GM21825 (cell line): ENCODE measurements around the gene CEMP1.
A peak's percentile ranks its signal among the peaks of the same experiment; 100 is the strongest.

Experiments used
- ATAC-seq: cut with Tn5 transposase; IDR thresholded peaks from one replicate; pipeline ENCODE4 v1.9.1; 2021; ENCODE audit warnings: mild to moderate bottlenecking, moderate library complexity; ENCODE audit not compliant: unreplicated experiment

CEMP1 gene

DNA sequence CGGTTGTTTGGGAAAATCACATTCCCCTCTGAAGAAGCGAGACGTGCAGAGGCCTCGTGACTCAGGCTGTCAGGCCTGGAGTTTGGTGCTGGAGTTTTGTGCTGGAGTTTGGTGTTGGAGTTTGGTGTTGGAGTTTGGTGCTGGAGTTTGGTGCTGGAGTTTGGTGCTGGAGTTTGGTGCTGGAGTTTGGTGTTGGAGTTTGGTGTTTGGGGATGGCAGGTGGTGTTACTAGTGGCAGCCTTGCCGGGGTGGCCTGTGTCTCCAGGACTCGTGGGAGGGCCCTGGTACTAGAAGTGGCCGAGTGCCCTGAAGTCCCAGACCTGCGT, 43.7 kb downstream of the CEMP1 start:
- ATAC-seq: no peak

DNA sequence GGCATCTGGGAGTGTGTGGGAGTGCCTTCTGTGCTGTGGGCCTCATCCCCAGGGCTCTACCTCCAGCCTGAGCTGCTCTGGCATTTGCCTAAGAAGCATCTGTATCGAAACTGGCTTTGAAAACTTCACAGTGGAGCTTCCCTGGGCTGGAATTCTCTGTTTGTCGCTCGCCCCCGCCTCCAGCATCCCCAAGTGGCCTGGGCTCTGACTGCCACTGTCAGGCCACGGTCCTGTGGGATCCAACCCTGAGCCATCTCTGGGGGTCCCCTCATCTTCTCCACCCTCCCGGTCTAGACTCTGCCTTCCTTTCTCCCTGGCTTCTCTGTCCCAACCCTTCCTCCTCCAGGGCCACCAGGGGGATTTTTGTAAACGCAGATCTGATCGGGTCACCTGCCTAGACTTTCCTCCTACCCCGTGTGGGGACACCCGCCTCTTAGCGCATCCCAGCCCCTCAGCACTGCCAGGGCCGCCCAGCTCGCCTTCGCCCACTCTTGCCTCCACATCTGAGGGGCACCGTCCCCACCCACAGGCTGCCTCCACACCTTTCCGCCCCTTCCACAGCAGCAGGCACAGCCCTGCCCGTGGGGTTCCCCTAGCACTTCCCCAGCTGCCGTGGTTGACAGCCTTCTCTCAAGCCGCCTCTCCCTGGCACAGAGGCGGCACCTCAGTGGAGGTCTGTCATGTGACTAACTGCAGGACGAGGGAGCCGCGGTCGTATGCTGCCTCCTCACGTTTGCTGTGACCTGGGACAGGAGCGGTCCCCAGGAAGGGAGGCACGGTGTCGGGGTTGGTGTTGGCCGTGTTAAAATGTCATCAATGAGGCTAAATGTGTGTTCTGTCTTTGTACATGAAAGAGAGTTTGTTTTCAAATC, 44.3 kb downstream of the CEMP1 start:
- peak; percentile 56 for ATAC-seq

DNA sequence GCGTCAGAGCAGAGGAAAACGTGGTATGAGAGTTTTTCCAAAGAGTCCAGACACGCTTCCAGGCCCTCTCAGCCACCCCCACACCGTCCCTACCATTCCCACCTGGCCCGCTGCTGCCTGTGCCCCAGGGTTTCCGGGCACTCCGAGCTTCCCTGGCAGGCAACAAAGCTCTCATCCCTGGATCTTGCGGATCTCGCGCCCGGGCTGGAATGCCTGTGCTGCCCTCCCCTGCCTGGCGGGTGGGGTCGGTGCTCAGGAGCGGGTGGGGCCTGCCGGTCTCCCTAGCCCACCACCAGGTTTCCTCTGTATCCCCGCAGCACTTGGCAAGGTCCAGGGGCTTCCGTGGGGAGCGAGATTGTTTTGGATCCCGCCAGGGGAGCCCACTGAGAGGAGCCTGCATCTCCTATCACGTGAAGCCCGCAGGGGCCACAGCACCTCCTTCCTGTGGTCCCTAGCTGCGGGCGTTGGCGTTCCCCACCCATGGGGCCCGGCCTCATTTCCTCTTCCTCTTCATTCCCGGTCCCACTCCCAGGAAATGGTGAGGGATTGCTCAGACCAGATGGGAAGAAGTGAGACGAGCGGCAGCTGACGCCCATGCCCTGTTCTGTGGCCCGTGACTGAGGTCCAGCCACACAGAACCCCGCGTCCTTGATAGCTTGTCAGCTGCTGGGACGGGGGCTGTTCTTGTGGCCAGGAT, 45.2 kb downstream of the CEMP1 start:
- ATAC-seq: no peak

DNA sequence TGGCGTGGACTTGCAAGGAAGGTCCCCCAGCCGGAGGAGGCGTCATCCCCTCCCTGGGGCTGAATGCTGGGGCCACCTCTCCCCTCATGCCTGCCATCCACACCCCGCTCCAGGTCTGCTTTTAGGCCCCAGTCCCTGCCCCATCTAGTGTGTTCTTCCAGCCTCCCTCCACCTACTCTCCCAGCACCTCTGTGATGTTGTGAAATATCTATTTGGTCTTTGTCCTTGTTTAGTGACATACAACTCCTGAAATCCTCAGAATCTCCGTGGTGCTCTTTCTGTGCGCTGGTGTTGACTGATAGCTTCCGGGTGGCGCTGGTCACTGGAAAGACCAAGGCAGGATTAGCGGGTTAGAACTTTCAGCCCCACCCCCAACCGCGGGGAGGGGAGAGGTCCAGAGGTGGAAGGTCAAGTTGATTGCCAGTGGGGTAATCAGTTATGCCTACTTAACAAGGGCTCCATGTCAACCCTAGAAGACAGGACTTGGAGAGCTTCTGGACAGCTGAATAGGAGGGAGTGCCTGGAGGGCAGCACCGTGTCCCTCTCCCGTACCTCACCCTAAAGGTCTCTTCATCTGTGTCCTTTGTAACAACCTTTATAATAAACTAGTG, 46.2 kb downstream of the CEMP1 start:
- ATAC-seq: no peak

DNA sequence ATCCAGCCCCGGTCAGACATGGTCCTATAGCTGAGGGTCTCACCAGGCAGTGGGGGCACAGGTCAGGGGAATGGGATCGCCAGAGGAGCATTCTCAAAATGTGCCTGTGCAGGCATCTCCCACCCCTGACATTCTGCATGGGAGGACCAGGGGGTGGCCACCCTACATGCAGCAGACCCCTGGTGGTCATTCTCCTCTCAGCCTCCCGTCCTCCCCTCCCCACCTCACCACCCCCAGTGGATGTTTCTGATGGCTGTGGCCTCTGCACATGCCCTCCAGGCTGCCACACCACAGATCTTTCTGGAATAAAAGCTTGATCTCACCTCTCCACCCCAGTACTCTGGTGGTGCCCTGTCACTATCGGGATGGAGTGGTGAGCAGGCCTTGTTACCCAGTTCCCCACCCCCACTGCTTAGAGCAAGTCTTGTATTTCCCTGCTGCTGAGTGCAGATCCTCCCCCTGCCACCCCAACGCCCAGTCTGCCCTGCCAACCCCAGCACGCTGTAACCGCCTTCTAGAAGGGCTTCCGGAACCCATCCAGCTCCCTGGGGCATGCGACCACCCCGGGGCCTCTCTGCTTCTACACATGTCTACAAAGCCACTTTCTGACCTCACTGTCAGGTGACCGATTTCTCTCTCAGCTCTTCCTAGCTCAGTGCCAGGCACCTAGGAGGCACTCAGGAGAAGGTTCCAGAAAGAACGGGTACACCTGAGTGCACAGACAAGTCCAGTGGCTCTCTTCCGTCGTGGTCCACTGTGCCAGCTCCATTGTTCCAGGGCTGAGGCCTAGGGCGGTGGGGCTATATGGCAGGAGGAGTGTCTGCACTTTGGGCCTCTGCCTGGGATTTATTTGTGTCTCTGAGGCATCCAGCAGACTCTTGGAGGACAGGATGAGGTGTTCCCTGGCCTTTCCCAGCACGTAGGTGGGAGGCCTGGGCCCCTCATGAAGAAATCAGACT, 47.0 kb downstream of the CEMP1 start:
- ATAC-seq: no peak

DNA sequence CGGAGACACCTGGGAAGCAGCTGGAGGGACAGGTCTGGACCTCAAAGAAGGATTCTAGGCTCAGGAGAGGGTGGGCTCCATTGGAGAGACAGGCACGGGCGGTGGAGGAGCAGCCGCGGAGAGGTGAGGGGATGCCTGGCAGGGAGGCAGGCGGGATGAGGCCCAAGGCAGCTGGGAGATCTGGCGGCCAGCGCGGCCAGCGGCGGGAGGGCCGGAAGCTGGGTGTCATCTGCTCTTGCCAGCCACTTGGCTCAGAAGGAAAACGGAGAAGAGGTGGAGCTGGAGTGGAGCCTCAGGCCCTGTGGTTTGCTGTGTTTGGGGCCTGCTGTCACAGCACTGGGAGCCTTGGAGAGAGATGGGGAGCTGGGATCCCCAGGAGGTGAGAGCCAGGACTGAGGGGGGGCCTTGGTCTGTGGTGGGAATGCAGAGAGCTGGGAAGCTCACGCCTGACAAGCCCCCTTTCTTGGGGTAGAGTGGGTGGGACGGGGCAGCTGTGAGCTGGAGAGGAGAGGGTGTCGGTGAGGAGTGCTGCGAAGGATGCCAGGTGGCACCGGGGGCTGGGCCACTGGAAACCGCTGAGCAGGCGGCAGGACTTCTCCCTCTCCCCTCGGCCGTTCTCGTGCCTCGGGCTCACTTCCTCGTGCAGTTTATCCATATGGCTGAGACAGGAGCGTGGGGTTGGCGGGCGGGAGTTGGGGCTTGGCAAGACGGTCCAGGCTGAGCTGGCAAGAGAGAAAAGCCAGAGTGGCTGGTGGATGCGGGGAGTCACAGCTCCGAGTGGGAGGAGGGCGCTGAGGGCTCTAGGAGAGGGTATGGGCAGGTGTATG, 48.3 kb downstream of the CEMP1 start:
- no peak for ATAC-seq

DNA sequence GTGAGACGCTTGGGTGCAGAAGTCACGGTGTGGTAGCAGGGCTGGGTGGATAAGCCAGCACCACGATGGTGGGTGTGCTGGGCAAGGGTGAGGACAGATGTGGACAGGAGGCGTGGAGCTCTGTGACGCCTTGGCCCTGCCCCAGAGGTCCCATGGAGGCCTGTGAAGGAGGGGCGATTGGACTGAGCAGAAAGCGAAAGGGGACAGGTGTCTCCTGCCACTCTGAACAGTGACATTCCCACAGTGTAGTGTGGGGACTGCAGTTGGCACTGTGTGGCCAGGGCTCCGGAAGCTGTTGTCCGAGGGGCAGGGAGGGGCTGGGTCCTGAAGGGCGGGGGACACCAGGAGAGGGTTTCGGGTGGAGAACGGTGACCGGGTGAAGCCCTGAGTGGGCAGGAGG, 49.0 kb downstream of the CEMP1 start:
- ATAC-seq: no peak

DNA sequence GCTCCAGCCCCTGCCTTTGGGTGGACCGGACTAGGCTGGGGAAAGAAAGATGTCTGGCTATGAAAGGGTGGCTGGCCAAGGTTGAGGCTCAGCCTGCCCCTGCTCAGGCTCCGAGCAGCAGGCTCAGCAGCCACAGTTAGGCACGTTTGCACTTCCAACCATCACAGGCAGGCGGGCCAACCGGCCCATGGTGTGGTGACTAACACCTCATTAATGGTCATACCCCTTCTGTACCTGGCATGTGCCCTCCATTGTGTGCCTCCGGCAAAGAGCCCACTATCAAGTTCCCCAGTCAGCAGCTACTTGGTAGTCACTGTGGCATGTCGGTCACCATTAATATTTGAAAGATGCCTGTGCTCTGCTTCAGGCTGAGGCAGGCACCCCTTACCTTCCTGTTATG, 49.5 kb downstream of the CEMP1 start:
- no peak for ATAC-seq

DNA sequence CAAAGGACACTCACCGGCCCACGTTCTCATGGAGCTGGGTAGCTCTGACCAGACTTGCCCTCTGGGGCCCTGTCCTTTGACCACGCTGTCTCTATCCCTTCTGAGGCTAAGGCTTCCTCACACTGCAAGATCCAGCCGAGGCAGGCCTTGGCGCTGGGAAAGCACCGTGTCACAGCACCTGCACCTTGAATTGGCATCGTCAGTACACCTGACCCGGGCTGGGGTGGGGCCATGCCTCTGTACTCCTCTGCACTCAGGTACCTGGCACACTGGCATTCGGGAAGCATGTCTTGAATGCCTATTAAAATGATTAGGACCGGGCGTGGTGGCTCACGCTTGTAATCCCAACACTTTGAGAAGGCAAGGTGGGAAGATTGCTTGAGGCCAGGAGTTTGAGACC, 50.3 kb downstream of the CEMP1 start:
- no peak for ATAC-seq
